Subcutaneous adipose tissue (tissue), 4 donors: Measurements from ENCODE around the gene DDX49. TPM values are rescaled to one million over a fixed set of nuclear protein-coding genes. Genes with fewer than 3 reads are reported as not detected.

Source experiments
- total RNA-seq, 4 donors: library from RNA; depleted of rRNA; stranded (reverse); fragments of >200 nt; gene quantifications; one replicate each; pipeline ENCODE4 v1.1.0, GENCODE V29; 2016
- TF ChIP-seq, protein P1 (sequence below): fragments of 450-650 bp; IDR thresholded peaks from one replicate; pipeline ENCODE4 v1.5.1; 2016; ENCODE audit warnings: low read depth, mild to moderate bottlenecking, control low read depth, antibody characterized with exemption, moderate library complexity

DDX49 gene
- total RNA-seq, 4 donors from 2014 or later, result 17.0 to 38.2 (median 28.9) TPM

DNA sequence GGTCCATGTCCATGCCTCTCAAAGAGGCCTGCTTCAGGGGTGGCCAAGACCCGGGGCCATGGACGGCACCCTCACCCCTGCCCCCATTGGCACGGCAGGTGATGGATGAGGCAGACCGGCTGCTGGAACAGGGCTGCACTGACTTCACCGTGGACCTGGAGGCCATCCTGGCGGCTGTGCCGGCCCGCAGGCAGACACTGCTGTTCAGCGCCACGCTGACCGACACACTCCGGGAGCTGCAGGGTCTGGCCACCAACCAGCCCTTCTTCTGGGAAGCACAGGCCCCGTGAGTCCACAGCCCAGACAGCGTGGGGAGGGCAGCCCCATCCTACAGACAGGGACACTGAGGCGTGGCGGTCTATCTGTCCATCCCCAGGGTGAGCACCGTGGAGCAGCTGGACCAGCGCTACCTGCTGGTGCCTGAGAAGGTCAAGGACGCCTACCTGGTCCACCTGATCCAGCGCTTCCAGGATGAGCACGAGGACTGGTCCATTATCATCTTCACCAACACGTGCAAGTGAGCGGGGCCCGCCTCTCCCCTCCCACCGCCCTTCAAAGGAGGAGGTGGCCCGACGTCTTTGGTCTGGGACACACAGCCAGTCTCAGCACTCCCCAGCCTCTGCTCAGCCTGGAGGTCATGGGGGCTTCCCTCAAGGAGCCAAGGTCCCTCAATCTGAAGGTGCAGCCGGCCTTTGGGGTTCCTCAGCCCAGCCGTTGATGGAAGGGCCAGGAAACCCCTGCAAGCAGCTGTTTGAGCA, 2.9 kb downstream of the DDX49 start:
- TF ChIP-seq, protein P1, sequence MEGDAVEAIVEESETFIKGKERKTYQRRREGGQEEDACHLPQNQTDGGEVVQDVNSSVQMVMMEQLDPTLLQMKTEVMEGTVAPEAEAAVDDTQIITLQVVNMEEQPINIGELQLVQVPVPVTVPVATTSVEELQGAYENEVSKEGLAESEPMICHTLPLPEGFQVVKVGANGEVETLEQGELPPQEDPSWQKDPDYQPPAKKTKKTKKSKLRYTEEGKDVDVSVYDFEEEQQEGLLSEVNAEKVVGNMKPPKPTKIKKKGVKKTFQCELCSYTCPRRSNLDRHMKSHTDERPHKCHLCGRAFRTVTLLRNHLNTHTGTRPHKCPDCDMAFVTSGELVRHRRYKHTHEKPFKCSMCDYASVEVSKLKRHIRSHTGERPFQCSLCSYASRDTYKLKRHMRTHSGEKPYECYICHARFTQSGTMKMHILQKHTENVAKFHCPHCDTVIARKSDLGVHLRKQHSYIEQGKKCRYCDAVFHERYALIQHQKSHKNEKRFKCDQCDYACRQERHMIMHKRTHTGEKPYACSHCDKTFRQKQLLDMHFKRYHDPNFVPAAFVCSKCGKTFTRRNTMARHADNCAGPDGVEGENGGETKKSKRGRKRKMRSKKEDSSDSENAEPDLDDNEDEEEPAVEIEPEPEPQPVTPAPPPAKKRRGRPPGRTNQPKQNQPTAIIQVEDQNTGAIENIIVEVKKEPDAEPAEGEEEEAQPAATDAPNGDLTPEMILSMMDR, result no peak

DNA sequence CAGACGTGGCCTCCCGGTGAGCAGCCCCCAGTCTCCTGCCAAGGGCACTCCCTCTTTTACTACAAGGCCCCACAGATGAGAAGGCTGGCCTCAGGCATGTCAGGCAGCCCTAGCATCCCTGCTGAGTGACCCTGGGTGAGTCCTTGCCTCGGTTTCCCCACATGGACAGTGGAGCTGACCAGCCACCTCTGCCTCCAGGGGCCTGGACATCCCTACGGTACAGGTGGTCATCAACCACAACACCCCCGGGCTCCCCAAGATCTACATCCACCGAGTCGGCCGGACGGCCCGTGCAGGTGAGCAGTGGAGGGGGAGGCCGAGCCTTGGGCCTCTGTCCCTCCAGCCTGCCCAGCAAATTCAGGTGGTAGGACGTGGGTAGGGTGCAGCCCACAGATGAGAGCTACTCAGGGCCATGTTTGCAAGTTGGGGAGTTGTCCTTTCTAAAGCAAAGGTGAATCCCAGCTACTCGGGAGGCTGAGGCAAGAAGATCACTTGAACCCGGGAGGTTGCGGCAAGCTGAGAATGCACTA, 5.2 kb downstream of the DDX49 start:
- TF ChIP-seq, protein P1, result no peak

DNA sequence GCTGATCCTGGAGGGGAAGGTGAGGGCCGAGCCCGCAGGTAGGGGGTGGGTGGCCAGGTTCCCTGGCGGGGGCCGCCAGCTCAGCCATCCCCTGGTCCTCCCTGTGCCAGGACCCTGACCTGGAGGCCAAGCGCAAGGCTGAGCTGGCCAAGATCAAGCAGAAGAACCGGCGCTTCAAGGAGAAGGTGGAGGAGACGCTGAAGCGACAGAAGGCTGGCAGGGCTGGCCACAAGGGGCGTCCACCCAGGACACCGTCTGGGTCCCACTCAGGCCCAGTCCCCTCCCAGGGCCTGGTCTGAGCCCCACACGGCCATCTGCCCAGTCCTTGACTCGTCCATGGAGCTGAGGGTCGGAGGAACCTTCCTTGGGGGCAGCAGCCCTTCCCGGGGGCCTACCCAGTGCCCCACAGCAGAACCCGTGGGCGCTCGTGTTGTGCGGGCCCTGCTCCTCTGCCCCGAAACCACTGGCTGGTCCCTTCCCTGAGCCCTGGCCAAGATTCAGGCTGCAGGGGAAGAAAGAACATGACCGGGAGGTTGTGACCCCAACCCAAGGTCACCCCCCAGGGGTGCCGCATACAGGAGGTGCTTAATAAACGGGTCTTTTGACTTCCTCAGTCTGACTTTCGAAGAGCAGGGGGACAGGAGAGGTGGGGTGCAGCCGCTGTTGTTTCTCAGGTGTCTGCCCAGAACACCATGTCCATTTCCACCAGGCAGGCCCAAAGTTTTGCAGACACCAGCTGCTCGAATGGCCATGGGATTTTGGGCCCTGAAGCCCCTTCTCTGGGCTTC, 8.7 kb downstream of the DDX49 start:
- TF ChIP-seq, protein P1, result no peak

DNA sequence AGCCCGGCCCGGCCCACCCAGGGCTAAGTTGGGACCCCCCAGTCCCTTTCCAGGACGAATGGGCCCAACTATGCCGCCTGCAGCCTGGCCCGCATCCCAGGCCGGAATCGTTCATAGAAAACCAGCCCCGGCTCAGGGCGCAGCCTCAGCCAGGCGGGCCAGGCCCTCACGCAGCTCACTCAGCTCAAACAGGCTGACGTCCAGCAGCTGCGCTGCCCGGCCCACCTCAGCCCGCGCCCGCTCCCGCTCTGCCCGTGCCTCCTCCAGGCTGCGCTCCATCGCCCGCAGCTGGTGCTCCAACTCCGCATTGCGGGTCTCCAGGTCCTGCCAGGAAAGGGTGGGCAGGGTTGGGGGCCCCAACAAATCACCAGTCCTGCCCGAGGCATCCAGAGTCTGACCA, 9.8 kb downstream of the DDX49 start:
- TF ChIP-seq, protein P1, result no peak

DNA sequence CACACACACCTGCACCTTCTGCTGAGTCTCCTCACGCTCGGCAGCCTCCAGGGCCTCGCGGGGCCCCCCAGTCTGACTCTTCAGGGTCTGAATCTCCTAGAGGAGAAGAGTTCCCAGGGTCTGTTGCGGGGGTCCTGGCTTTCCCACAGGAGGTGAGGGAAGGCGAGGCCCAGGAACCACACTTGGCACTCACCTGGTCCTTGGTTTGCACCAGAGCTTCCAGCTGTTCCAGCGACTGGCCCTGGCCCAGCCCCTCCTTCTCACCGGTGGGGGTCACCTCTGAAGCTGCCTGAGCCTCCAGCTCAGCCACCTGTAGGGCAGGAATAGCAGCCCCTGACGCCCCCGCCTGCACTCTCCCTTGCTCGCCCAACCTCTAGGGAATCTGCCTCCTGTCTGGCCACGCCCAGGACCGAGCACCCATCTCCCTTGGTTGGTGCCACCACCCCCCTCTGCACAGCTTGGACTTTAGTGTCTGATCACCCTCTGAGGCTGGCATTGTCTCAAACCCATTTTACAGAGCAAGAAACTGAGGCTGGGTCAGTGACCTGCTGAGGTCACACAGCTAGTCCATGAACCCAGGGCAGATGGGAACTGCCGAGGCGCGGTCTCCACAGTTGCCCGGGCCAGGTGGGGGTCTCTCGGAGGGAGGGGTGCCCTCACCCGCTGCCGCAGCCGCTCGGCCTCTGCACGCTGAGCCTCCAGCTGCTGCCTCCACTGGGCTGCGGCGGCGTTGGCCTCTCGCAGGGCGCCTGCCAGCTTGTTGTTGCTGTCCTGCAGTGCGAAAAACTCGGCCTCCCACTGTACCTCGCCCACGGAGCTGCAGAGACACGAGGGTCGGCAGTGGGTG, 12.0 kb downstream of the DDX49 start:
- TF ChIP-seq, protein P1, result no peak

DNA sequence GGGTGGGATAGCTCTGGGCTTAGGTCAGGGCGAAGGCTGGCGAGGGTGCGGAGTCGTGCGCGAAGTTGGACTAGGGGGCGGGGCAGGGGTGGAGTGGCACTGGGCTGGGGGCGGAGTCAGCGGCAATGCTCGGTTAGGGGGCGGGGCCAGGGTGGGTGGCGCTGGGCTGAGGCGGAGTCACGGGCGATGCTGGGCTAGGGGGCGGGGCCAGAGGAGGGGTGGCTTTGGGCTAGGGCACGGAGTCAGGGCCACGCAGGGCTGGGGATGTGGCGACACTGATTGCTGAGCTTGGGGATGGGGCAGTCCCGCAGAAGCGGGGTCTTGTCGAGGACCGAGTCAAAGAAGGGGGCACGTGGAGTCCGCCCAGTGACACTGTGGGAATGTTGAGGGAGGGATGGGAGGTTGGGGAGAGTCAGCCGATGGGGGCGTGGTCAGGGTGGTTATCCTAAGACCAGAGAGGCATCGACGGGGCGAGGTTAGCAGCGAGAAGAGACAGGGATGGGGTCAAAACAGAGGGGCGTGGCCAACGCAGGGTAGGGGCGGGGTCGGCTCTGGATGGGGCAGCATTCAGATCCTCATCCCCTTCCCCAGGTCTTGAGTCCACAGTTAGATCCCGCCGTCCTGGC, 12.8 kb downstream of the DDX49 start:
- TF ChIP-seq, protein P1, result no peak
